ENCODE results near the gene PCDHA1. TPM values are rescaled to one million over a fixed set of nuclear protein-coding genes. Genes with fewer than 3 reads are reported as not detected.

Gene PCDHA1
- polyA plus RNA-seq, 1 of the 3 experiments (the other 2 are of a cell fraction), result 0.16 TPM

DNA sequence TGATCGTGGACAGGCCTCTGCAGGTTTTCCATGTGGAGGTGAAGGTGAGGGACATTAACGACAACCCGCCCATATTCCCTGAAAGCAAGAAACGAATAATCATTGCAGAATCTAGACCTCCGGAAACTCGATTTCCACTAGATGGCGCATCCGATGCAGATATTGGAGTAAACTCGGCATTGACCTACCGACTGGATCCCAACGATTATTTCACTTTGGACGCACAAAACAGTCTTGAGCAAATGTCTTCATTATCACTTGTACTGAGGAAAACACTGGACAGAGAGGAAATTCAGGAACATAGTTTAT, 96.6 kb downstream of the PCDHA1 start:
- no peak overlapping the region for H3K4me3 ChIP-seq (ENCODE audit: low read depth in 2 of 2, low read length in 1 of 2)

DNA sequence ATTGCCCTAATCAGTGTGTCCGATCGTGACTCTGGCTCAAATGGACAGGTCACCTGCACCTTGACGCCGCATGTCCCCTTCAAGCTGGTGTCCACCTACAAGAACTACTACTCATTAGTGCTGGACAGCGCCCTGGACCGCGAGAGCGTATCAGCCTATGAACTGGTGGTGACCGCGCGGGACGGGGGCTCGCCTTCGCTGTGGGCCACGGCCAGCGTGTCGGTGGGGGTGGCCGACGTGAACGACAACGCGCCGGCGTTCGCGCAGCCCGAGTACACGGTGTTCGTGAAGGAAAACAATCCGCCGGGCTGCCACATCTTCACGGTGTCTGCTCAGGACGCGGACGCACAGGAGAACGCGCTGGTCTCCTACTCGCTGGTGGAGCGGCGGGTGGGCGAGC, 97.4 kb downstream of the PCDHA1 start:
- Histone ChIP-seq H3K36me3 (replicated peaks in 1 of 2; ENCODE audit: control insufficient read depth in 1 of 2, insufficient read depth in 2 of 2, low read length in 1 of 2) (no peaks in the 10 kb centered on the region), H3K4me3 (ENCODE audit: low read depth in 2 of 2, low read length in 1 of 2) (no peak overlapping the region; a peak in 1 of 4 replicates), H3K9me2 (no peaks in the 10 kb centered on the region), H2AFZ (ENCODE audit: low read depth) (no peak overlapping the region), H3K9ac (no peak overlapping the region), H4K20me1 (ENCODE audit: insufficient read depth) (no peaks in the 10 kb centered on the region), H3K4me1 (ENCODE audit: control insufficient read depth in 1 of 2, insufficient read depth in 2 of 2, low read depth in 1 of 2, low read length in 1 of 2) (no peaks in the 10 kb centered on the region), H3K4me2 (no peak overlapping the region), H3K27ac (ENCODE audit: low read depth in 2 of 2, low read length in 1 of 2) (no peak overlapping the region), H3K79me2 (ENCODE audit: insufficient read depth) (no peaks in the 10 kb centered on the region), H3K9me3 (no peaks in the 10 kb centered on the region; the same call in 1 of the 2 replicates), H3F3A (replicated peaks; ENCODE audit: insufficient read depth) (no peaks in the 10 kb centered on the region), H3K27me3 (ENCODE audit: insufficient read depth) (no peaks in the 10 kb centered on the region)
- POLR2A ChIA-PET, result no interaction called here
- 97% methylated on average over 41 of the region's 41 CpGs for whole genome bisulfite sequencing (ENCODE audit: low lambda C conversion rate)
- TF ChIP-seq FOXM1 (IDR thresholded peaks at IDR 0.05; ENCODE audit: low read depth) (no peak), RFX5 (IDR thresholded peaks at IDR 0.05; ENCODE audit: low read length) (no peak), RCOR1 (IDR thresholded peaks at IDR 0.05; ENCODE audit: low read length) (no peak), MXI1 (IDR thresholded peaks at IDR 0.05; ENCODE audit: low read depth, low read length) (no peak), TCF12 (IDR thresholded peaks at IDR 0.05) (no peak), RXRA (IDR thresholded peaks at IDR 0.05; ENCODE audit: borderline replicate concordance, low read depth) (no peak), RAD21 (IDR thresholded peaks at IDR 0.05; ENCODE audit: low read length) (no peak), TEAD4 (IDR thresholded peaks at IDR 0.05; ENCODE audit: borderline replicate concordance, insufficient read depth) (no peak), ELF1 (IDR thresholded peaks at IDR 0.05) (no peak)
- TF ChIP-seq, protein P1, sequence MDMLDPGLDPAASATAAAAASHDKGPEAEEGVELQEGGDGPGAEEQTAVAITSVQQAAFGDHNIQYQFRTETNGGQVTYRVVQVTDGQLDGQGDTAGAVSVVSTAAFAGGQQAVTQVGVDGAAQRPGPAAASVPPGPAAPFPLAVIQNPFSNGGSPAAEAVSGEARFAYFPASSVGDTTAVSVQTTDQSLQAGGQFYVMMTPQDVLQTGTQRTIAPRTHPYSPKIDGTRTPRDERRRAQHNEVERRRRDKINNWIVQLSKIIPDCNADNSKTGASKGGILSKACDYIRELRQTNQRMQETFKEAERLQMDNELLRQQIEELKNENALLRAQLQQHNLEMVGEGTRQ (IDR thresholded peaks at IDR 0.05; ENCODE audit: borderline replicate concordance, low read depth, low read length), result no peak
- TF ChIP-seq, protein P2, sequence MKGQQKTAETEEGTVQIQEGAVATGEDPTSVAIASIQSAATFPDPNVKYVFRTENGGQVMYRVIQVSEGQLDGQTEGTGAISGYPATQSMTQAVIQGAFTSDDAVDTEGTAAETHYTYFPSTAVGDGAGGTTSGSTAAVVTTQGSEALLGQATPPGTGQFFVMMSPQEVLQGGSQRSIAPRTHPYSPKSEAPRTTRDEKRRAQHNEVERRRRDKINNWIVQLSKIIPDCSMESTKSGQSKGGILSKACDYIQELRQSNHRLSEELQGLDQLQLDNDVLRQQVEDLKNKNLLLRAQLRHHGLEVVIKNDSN (IDR thresholded peaks at IDR 0.05; ENCODE audit: borderline replicate concordance, low read depth), result no peak
- TF ChIP-seq, protein P3, sequence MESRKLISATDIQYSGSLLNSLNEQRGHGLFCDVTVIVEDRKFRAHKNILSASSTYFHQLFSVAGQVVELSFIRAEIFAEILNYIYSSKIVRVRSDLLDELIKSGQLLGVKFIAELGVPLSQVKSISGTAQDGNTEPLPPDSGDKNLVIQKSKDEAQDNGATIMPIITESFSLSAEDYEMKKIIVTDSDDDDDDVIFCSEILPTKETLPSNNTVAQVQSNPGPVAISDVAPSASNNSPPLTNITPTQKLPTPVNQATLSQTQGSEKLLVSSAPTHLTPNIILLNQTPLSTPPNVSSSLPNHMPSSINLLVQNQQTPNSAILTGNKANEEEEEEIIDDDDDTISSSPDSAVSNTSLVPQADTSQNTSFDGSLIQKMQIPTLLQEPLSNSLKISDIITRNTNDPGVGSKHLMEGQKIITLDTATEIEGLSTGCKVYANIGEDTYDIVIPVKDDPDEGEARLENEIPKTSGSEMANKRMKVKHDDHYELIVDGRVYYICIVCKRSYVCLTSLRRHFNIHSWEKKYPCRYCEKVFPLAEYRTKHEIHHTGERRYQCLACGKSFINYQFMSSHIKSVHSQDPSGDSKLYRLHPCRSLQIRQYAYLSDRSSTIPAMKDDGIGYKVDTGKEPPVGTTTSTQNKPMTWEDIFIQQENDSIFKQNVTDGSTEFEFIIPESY (IDR thresholded peaks at IDR 0.05; ENCODE audit: borderline replicate concordance, low read depth), result no peak
- DNase-seq, result no peak
- CTCF ChIA-PET, result interaction anchor here (0.7 to 1.4 kb wide), 4 partner anchors 8 to 42 kb away, joined by 3 to 4 read pairs (median 4); partner anchors contain the start of gene PCDHAC1

More for the DNA sequence above, 96.6 kb downstream of the PCDHA1 start:
- Histone ChIP-seq H3F3A (replicated peaks; ENCODE audit: insufficient read depth) (no peaks in the 10 kb centered on the region), H3K9me3 (no peaks in the 10 kb centered on the region; the same call in 1 of the 2 replicates), H3K27ac (ENCODE audit: low read depth in 2 of 2, low read length in 1 of 2) (no peak overlapping the region), H3K27me3 (ENCODE audit: insufficient read depth) (no peaks in the 10 kb centered on the region), H3K79me2 (ENCODE audit: insufficient read depth) (no peaks in the 10 kb centered on the region), H3K4me1 (ENCODE audit: control insufficient read depth in 1 of 2, insufficient read depth in 2 of 2, low read depth in 1 of 2, low read length in 1 of 2) (no peaks in the 10 kb centered on the region; a peak in 1 of 4 replicates), H2AFZ (ENCODE audit: low read depth) (no peak overlapping the region), H3K9me2 (no peaks in the 10 kb centered on the region), H3K9ac (no peak overlapping the region), H3K36me3 (replicated peaks in 1 of 2; ENCODE audit: control insufficient read depth in 1 of 2, insufficient read depth in 2 of 2, low read length in 1 of 2) (no peaks in the 10 kb centered on the region), H4K20me1 (ENCODE audit: insufficient read depth) (no peaks in the 10 kb centered on the region), H3K4me2 (no peak overlapping the region)
- TF ChIP-seq, protein P4, sequence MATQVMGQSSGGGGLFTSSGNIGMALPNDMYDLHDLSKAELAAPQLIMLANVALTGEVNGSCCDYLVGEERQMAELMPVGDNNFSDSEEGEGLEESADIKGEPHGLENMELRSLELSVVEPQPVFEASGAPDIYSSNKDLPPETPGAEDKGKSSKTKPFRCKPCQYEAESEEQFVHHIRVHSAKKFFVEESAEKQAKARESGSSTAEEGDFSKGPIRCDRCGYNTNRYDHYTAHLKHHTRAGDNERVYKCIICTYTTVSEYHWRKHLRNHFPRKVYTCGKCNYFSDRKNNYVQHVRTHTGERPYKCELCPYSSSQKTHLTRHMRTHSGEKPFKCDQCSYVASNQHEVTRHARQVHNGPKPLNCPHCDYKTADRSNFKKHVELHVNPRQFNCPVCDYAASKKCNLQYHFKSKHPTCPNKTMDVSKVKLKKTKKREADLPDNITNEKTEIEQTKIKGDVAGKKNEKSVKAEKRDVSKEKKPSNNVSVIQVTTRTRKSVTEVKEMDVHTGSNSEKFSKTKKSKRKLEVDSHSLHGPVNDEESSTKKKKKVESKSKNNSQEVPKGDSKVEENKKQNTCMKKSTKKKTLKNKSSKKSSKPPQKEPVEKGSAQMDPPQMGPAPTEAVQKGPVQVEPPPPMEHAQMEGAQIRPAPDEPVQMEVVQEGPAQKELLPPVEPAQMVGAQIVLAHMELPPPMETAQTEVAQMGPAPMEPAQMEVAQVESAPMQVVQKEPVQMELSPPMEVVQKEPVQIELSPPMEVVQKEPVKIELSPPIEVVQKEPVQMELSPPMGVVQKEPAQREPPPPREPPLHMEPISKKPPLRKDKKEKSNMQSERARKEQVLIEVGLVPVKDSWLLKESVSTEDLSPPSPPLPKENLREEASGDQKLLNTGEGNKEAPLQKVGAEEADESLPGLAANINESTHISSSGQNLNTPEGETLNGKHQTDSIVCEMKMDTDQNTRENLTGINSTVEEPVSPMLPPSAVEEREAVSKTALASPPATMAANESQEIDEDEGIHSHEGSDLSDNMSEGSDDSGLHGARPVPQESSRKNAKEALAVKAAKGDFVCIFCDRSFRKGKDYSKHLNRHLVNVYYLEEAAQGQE (IDR thresholded peaks at IDR 0.05; ENCODE audit: low read depth, low read length), result no peak
- TF ChIP-seq ELF1 (IDR thresholded peaks at IDR 0.05), result no peak
- no peak for TF ChIP-seq TAF1 (IDR thresholded peaks at IDR 0.05; ENCODE audit: borderline replicate concordance, low read depth, low read length)
- TF ChIP-seq GATA2 (CRISPR knock-in tag; IDR thresholded peaks at IDR 0.05), result no peak
- no peak for TF ChIP-seq MXI1 (IDR thresholded peaks at IDR 0.05; ENCODE audit: low read depth, low read length)
- TF ChIP-seq SIN3A (IDR thresholded peaks at IDR 0.05; ENCODE audit: borderline replicate concordance, low read depth, low read length), result no peak
- peak; percentile 49 for TF ChIP-seq RAD21 (IDR thresholded peaks at IDR 0.05; ENCODE audit: low read length)
- no peak for TF ChIP-seq CHD2 (IDR thresholded peaks at IDR 0.05; ENCODE audit: low read length, partially characterized antibody)
- TF ChIP-seq MEF2A (IDR thresholded peaks at IDR 0.05; ENCODE audit: borderline replicate concordance, low read depth), result no peak
- TF ChIP-seq GABPA (IDR thresholded peaks at IDR 0.05; ENCODE audit: low read depth), result no peak
- no peak for TF ChIP-seq RCOR1 (IDR thresholded peaks at IDR 0.05; ENCODE audit: low read length)
- TF ChIP-seq, protein P5, sequence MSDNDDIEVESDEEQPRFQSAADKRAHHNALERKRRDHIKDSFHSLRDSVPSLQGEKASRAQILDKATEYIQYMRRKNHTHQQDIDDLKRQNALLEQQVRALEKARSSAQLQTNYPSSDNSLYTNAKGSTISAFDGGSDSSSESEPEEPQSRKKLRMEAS (IDR thresholded peaks at IDR 0.05; ENCODE audit: low read depth), result no peak
- TF ChIP-seq SMC3 (IDR thresholded peaks at IDR 0.05; ENCODE audit: low read depth, low read length), result peak; percentile 29; the same call in 1 of the 2 replicates
- ChIA-PET POLR2A (no interaction called here), CTCF (interaction anchor here (0.7 to 1.3 kb wide), 4 partner anchors 17 to 43 kb away, joined by 3 to 4 read pairs (median 4); partner anchors contain the start of gene PCDHAC1)
- DNase-seq, result peak; percentile 43
- 81% methylated on average over 12 of the region's 12 CpGs for WGBS (ENCODE audit: low lambda C conversion rate)
